ENCODE results near the gene ZNF776. TPM values are rescaled to one million over a fixed set of nuclear protein-coding genes. Genes with fewer than 3 reads are reported as not detected.

The ZNF776 gene
- total RNA-seq, 6 experiments from 2014 or later, result 5.4 to 9.3 (median 7.0) TPM

DNA sequence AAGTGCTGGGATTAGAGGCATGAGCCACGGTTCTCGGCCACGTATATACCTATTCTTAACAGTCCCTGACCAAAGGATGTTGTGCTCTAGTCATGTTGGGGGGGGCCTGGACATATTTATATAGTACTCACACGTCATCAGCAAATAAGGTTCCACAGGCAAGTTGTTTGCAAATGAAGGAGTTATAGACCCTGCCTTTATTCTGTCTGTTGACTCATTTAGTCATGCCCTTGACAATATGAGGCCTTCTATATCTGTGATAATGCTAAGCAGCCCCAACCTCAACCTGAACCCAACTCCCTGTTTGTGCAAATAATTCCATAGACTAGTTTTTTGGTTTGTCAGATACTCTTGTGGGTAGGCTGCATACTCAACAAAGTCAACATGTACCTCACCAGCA is 31.7 kb downstream of the ZNF776 start:
- Mint-ChIP-seq H3K4me1 (ENCODE audit: low read depth) (no peaks in the 10 kb centered on the region), H3K27me3 (ENCODE audit: insufficient read depth) (no peaks in the 10 kb centered on the region), H3K9me3 (peaks cover 61% of the 10 kb centered on the region), H3K27ac (no peak overlapping the region), H3K4me3 (no peak overlapping the region), H3K36me3 (ENCODE audit: low read depth) (peaks cover 70% of the 10 kb centered on the region)
- no peak for DNase-seq
- TF ChIP-seq, protein P1, sequence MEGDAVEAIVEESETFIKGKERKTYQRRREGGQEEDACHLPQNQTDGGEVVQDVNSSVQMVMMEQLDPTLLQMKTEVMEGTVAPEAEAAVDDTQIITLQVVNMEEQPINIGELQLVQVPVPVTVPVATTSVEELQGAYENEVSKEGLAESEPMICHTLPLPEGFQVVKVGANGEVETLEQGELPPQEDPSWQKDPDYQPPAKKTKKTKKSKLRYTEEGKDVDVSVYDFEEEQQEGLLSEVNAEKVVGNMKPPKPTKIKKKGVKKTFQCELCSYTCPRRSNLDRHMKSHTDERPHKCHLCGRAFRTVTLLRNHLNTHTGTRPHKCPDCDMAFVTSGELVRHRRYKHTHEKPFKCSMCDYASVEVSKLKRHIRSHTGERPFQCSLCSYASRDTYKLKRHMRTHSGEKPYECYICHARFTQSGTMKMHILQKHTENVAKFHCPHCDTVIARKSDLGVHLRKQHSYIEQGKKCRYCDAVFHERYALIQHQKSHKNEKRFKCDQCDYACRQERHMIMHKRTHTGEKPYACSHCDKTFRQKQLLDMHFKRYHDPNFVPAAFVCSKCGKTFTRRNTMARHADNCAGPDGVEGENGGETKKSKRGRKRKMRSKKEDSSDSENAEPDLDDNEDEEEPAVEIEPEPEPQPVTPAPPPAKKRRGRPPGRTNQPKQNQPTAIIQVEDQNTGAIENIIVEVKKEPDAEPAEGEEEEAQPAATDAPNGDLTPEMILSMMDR (IDR thresholded peaks at IDR 0.05), result no peak

DNA sequence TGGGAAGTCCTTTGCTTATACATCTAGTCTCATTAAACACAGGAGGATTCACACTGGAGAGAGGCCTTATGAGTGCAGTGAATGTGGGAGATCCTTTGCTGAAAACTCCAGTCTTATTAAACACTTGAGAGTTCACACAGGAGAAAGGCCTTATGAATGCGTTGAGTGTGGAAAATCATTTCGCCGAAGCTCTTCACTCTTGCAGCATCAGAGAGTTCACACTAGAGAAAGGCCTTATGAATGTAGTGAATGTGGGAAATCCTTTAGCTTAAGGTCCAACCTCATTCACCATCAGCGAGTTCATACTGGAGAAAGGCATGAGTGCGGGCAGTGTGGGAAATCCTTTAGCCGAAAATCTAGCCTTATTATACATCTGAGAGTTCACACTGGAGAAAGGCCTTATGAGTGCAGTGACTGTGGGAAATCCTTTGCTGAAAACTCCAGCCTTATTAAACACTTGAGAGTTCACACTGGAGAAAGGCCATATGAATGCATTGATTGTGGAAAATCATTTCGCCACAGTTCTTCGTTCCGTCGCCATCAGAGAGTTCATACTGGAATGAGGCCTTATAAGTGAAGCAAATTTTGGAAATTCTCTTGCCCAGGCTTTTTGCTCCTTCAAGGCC is 32.7 kb downstream of the ZNF776 start:
- H3K4me3 Mint-ChIP-seq, result no peak overlapping the region
- H3K27ac Mint-ChIP-seq, result no peak overlapping the region

DNA sequence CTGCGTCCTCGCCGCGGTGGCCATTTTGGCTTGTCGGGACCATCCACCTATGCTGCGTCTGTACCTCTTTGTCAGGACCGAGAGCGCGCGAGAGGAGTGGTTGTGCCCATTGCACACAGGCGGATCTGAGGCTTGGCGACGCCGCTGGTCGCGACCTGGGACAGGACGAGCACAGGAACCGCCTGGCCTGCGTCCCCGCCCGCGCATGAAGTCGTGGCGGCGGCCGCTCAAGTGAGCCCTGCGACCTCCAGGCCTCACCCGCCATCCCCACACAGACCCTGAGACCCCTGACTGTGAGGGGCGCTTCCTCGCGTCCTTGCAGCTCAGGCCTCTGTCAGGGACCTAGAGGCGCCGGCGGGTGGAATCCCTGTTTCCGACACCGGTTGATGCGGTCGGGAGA is 39.7 kb downstream of the ZNF776 start:
- H3K36me3 Mint-ChIP-seq (ENCODE audit: low read depth), result peaks cover 63% of the 10 kb centered on the region

More for the DNA sequence above, 32.7 kb downstream of the ZNF776 start:
- peaks cover 63% of the 10 kb centered on the region for H3K36me3 Mint-ChIP-seq (ENCODE audit: low read depth)
- peaks cover 55% of the 10 kb centered on the region for H3K9me3 Mint-ChIP-seq
- no peaks in the 10 kb centered on the region for H3K4me1 Mint-ChIP-seq (ENCODE audit: low read depth)
- no peaks in the 10 kb centered on the region for H3K27me3 Mint-ChIP-seq (ENCODE audit: insufficient read depth)
- TF ChIP-seq, protein P1 (IDR thresholded peaks at IDR 0.05), result no peak
- no peak for DNase-seq

DNA sequence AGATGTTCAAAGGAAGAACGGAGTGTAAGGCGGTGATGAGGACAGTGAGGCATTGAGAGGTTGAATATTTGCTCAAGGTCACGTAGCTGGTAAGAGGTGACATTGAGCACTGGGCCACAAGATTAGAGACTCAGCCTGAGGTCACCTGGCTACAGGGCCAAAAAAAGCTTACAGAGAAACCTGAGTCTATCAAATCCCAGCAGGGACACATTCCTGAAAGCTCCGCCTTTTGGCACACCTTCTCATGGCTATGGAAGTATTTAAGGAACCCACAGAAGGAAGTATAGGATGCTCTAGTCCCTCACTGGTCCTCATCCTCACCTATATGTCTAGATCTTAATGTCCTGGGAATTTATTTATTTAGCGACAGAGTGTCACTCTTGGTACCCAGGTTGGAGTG is 40.3 kb downstream of the ZNF776 start:
- no peaks in the 10 kb centered on the region for H3K27me3 Mint-ChIP-seq (ENCODE audit: insufficient read depth)
- H3K4me1 Mint-ChIP-seq (ENCODE audit: low read depth), result no peaks in the 10 kb centered on the region
- TF ChIP-seq, protein P1 (IDR thresholded peaks at IDR 0.05), result no peak
- peaks cover 64% of the 10 kb centered on the region for H3K36me3 Mint-ChIP-seq (ENCODE audit: low read depth)
- DNase-seq, result no peak
- peaks cover 33% of the 10 kb centered on the region for H3K9me3 Mint-ChIP-seq
- no peak overlapping the region for H3K27ac Mint-ChIP-seq
- no peak overlapping the region for H3K4me3 Mint-ChIP-seq

More for the DNA sequence above, 39.7 kb downstream of the ZNF776 start:
- Mint-ChIP-seq H3K27ac (no peak overlapping the region), H3K9me3 (peaks cover 33% of the 10 kb centered on the region), H3K27me3 (ENCODE audit: insufficient read depth) (no peaks in the 10 kb centered on the region), H3K4me3 (no peak overlapping the region), H3K4me1 (ENCODE audit: low read depth) (no peaks in the 10 kb centered on the region)
- no peak for DNase-seq
- TF ChIP-seq, protein P1 (IDR thresholded peaks at IDR 0.05), result no peak

DNA sequence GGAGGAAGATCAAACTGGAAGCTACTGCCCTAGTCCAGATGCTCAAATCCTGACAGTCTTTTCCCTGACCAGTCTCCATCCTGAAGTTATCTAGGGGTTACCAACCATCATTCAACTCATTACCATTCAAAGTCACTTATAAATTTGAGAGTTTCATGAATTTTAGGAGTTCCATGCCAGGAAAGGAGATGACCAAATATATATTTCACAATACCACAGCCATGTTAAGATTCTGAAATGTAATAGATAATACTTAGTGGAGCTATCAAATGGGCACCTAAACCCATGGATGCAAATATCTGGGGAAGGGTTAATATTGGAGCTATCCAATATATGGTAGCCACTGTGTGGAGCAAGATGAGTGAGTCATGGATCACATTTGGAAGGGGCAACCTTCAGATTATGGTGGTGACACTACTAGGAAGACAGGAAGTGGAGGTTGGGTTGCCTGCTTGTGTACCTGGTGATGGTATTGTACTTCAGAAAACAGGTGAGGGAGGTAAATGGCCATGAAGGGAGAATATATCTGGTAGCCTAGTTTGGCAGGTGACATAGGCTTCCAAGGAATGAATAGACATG is 41.6 kb downstream of the ZNF776 start:
- H3K36me3 Mint-ChIP-seq (ENCODE audit: low read depth), result peaks cover 66% of the 10 kb centered on the region
- no peak overlapping the region for H3K27ac Mint-ChIP-seq
- H3K4me3 Mint-ChIP-seq, result no peak overlapping the region
- no peaks in the 10 kb centered on the region for H3K4me1 Mint-ChIP-seq (ENCODE audit: low read depth)
- TF ChIP-seq, protein P1 (IDR thresholded peaks at IDR 0.05), result no peak
- no peaks in the 10 kb centered on the region for H3K27me3 Mint-ChIP-seq (ENCODE audit: insufficient read depth)
- DNase-seq, result no peak
- H3K9me3 Mint-ChIP-seq, result peaks cover 33% of the 10 kb centered on the region
